Testis (tissue), 2 donors: Measurements from ENCODE around the gene CCDC124.

Experiments used
- POLR2A ChIP-seq: fragments of 450-650 bp; IDR thresholded peaks from one replicate; pipeline ENCODE4 v1.6.1; 2017; ENCODE audit warnings: antibody characterized with exemption, mild to moderate bottlenecking, moderate library complexity
- TF ChIP-seq, protein P1 (sequence below), 3 experiments: fragments of 450-650 bp in 2 of 3; fragments of 200-600 bp in 1 of 3; sonication (generic) in 1 of 3; IDR thresholded peaks; one replicate each; pipeline ENCODE4 v1.5.1; 2016 to 2019; ENCODE audit warnings: antibody characterized with exemption in 3 of 3, mild to moderate bottlenecking in 2 of 3, moderate library complexity in 1 of 3

DNA sequence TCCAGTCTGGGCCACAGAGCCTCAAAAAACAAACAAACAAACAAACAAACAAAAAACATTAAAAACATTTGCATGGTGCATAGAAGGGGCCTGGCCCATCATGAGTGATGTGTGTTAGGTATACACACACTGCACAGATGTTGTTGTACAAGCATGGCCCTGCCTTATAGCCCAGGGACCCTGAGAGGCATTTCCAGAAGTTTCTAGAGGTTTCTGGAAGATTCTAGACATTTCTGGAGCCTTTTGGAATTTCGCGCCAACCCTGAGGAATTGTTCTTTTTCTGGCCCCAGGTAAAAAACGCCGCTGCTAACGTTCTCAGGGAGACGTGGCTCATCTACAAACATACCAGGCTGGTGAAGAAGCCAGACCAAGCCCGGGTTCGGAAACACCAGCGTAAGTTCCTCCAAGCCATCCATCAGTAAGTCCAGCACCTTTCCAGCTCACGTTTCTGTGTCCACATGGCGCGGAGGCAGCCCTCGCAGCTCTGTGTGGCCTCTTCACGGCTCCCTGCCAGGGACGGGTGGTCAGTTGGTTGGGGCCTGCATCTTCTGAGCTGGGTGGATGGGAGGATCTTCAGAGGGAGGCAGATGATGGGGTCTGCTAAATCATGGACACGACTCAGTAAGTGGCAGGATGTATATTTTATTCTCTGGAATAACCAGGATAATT, 56.7 kb downstream of the CCDC124 start:
- TF ChIP-seq, protein P1, sequence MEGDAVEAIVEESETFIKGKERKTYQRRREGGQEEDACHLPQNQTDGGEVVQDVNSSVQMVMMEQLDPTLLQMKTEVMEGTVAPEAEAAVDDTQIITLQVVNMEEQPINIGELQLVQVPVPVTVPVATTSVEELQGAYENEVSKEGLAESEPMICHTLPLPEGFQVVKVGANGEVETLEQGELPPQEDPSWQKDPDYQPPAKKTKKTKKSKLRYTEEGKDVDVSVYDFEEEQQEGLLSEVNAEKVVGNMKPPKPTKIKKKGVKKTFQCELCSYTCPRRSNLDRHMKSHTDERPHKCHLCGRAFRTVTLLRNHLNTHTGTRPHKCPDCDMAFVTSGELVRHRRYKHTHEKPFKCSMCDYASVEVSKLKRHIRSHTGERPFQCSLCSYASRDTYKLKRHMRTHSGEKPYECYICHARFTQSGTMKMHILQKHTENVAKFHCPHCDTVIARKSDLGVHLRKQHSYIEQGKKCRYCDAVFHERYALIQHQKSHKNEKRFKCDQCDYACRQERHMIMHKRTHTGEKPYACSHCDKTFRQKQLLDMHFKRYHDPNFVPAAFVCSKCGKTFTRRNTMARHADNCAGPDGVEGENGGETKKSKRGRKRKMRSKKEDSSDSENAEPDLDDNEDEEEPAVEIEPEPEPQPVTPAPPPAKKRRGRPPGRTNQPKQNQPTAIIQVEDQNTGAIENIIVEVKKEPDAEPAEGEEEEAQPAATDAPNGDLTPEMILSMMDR (IDR thresholded peaks at IDR 0.05): no peak
- no peak for TF ChIP-seq POLR2A
